Neural progenitor cell (in vitro differentiated cells): ENCODE results near the gene OPRD1.
A peak's percentile ranks its signal among the peaks of the same experiment; 100 is the strongest.

ENCODE experiments used
- EZH2 ChIP-seq: fragments of 200-600 bp; sonication (generic); IDR thresholded peaks from 2 replicates; pipeline ENCODE4 v1.6.1; 2017; ENCODE audit warnings: antibody characterized with exemption, mild to moderate bottlenecking, moderate library complexity
- TF ChIP-seq, protein P1 (sequence below): fragments of 200-600 bp; sonication (generic); IDR thresholded peaks from 2 replicates; pipeline ENCODE4 v1.5.1; 2017; ENCODE audit warnings: antibody characterized with exemption, mild to moderate bottlenecking

DNA sequence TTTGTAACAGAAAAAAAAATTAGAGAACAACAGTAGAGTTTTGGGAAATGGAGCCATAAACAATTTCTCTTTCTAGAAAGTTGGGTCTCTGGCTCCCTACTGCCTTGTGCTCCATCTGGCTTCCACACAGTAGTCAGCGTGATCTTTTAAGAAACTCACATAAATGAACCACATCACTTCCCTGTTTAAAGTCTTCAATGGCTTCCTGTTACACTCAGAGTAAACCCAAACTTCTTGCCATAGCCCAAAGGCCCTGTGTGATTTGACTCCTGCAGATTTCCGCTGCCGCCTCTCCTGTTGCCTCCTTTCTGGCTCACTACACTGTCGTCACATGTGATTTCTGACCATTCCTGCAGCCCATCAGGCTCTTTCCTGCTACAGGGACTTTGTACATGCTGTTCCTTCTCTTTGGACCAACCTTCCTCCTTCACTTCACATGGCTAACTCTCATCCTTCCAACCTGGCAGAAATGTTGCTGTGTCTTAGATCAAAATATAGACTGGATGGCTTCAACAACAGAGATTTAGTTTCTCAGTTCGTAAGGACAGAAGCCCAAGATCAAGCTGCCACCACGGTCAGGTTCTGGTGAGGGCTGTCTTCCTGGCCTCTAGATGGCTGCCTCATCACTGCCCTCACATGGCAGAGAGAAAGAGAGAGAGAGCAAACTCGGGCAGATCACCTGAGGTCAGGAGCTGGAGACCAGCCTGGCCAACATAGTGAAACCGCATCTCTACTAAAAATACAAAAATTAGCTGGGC lies 34.0 kb downstream of the OPRD1 start:
- TF ChIP-seq, protein P1, sequence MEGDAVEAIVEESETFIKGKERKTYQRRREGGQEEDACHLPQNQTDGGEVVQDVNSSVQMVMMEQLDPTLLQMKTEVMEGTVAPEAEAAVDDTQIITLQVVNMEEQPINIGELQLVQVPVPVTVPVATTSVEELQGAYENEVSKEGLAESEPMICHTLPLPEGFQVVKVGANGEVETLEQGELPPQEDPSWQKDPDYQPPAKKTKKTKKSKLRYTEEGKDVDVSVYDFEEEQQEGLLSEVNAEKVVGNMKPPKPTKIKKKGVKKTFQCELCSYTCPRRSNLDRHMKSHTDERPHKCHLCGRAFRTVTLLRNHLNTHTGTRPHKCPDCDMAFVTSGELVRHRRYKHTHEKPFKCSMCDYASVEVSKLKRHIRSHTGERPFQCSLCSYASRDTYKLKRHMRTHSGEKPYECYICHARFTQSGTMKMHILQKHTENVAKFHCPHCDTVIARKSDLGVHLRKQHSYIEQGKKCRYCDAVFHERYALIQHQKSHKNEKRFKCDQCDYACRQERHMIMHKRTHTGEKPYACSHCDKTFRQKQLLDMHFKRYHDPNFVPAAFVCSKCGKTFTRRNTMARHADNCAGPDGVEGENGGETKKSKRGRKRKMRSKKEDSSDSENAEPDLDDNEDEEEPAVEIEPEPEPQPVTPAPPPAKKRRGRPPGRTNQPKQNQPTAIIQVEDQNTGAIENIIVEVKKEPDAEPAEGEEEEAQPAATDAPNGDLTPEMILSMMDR: peak; percentile 18
- no peak for TF ChIP-seq EZH2
